Stimulated activated CD8-positive, alpha-beta memory T cell treated with anti-CD3 and anti-CD28 coated beads, Interleukin-12 subunit alpha, Interleukin-12 subunit beta, amount 100 ng/mL, for 1 hour (primary cell): Measurements from ENCODE around the gene RAD9B.
"Not testable (repeated sequence)": the region's sequence is repeated elsewhere in the genome, so short reads cannot be mapped to it uniquely, and the experiment has no call there.

Experiments used
- DNase-seq: peaks from one replicate; pipeline ENCODE4 v3.0.0-alpha.2; 2020; ENCODE audit warnings: low read depth

The RAD9B gene

GRCh38 chr12:110501752-110502738 is at the start of gene RAD9B, which contains the start of gene VPS29:
Gene RAD9B, plus strand, starts transcription at chr12:110502331. Its CDS starts 7 bp downstream, at chr12:110502338.
Gene VPS29, minus strand, starts transcription at chr12:110502111. Its CDS starts 60 bp downstream, at chr12:110502051.
- peak; percentile 99 for DNase-seq

GRCh38 chr12:110453569-110454296 is 48.4 kb upstream of the RAD9B start:
- DNase-seq = no peak

- no peak for DNase-seq
Measured at GRCh38 chr12:110458756-110459155, 43.4 kb upstream of the RAD9B start.

GRCh38 chr12:110461189-110461588 is 40.9 kb upstream of the RAD9B start:
- not testable (repeated sequence) for DNase-seq

- DNase-seq = no peak
Measured at GRCh38 chr12:110465024-110465423, 37.1 kb upstream of the RAD9B start.

GRCh38 chr12:110465765-110466164 is 36.4 kb upstream of the RAD9B start:
- DNase-seq = not testable (repeated sequence)

GRCh38 chr12:110466791-110467190 is 35.3 kb upstream of the RAD9B start:
- DNase-seq = no peak

- DNase-seq = no peak
Measured at GRCh38 chr12:110467847-110468213, 34.3 kb upstream of the RAD9B start.

- DNase-seq = peak; percentile 91
Measured at GRCh38 chr12:110468214-110469048, 33.7 kb upstream of the RAD9B start, which contains the start of the genes FAM216A and GPN3. Gene FAM216A, plus strand, starts transcription at chr12:110468845. Its CDS starts 31 bp downstream, at chr12:110468876. Gene GPN3, minus strand, starts transcription at chr12:110468257. Its CDS starts 54 bp downstream, at chr12:110468203.

- DNase-seq = no peak
Measured at GRCh38 chr12:110475426-110475825, 26.7 kb upstream of the RAD9B start.

GRCh38 chr12:110498984-110499706 is 3.0 kb upstream of the RAD9B start:
- DNase-seq = no peak

GRCh38 chr12:110501399-110501751 is 756 bp upstream of the RAD9B start:
- peak; percentile 4 for DNase-seq

GRCh38 chr12:110503432-110503831 is 1.3 kb downstream of the RAD9B start:
- DNase-seq = no peak

GRCh38 chr12:110505332-110505731 is 3.2 kb downstream of the RAD9B start:
- DNase-seq = no peak

- DNase-seq = no peak
Measured at GRCh38 chr12:110508071-110508586, 6.0 kb downstream of the RAD9B start.

- DNase-seq = no peak
Measured at GRCh38 chr12:110513842-110514241, 11.7 kb downstream of the RAD9B start.

- DNase-seq = no peak
Measured at GRCh38 chr12:110514363-110514762, 12.2 kb downstream of the RAD9B start.

- no peak for DNase-seq
Measured at GRCh38 chr12:110516995-110517394, 14.9 kb downstream of the RAD9B start.

GRCh38 chr12:110518014-110518413 is 15.9 kb downstream of the RAD9B start:
- DNase-seq = not testable (repeated sequence)

GRCh38 chr12:110520876-110521712 is 19.0 kb downstream of the RAD9B start:
- DNase-seq = not testable (repeated sequence)
